ENCODE results near the gene CCDC28A.

DNA sequence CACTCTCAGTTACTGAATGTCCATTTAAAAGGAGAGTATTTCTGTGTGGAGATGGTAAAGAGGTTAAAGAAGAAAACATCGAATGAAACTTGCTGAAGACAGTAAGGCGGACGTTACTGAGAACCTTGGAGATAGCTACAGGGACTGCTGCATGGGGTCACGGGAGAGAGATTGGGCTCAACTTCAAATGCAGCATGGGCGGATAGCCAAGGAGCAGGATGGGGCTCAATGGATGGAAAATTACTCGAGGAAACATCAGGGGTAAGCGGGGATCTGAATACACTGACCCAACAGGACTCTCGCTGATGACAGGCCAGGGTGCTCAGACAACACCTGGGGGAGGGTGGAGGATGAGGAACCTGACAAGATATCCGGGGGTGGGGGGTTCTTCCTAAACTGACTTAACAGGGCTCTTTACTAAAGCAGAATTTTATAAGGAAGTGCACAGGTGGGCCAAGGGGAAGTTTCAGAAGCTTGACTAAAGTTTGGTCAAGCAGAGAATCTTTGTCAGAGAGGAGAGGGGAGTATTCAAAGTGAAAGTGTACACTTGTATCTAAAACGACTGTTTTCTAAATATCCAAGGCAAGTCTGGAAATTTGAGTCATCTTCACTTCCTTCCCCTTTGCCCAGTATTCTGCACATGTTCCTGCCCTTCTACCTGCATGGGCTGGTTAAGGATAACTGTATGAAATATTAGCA lies 45.1 kb downstream of the CCDC28A start:
- TF ChIP-seq, protein P1, sequence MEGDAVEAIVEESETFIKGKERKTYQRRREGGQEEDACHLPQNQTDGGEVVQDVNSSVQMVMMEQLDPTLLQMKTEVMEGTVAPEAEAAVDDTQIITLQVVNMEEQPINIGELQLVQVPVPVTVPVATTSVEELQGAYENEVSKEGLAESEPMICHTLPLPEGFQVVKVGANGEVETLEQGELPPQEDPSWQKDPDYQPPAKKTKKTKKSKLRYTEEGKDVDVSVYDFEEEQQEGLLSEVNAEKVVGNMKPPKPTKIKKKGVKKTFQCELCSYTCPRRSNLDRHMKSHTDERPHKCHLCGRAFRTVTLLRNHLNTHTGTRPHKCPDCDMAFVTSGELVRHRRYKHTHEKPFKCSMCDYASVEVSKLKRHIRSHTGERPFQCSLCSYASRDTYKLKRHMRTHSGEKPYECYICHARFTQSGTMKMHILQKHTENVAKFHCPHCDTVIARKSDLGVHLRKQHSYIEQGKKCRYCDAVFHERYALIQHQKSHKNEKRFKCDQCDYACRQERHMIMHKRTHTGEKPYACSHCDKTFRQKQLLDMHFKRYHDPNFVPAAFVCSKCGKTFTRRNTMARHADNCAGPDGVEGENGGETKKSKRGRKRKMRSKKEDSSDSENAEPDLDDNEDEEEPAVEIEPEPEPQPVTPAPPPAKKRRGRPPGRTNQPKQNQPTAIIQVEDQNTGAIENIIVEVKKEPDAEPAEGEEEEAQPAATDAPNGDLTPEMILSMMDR (IDR thresholded peaks at IDR 0.05), result no peak
- no peak for TF ChIP-seq POLR2A (IDR thresholded peaks at IDR 0.05)
